PC-9 (cell line): Measurements from ENCODE around the gene PTPRD. TPM values are rescaled to one million over a fixed set of nuclear protein-coding genes. Genes with fewer than 3 reads are reported as not detected.

ENCODE experiments used
- BruUV-seq: library from RNA; stranded (reverse); fragments of 400-500 nt; replicated peaks from 2 replicates; lab custom pipeline; 2021; lab: Mats Ljungman, UMichigan
- CTCF ChIA-PET: fragments of 300-600 bp; sonication (Branson Sonifier 250); formaldehyde crosslinking; loops from one replicate; lab custom pipeline; 2022; ENCODE audit warnings: antibody characterized with exemption; lab: Charles Lee
- POLR2A ChIA-PET: fragments of 300-600 bp; sonication (Branson Sonifier 250); formaldehyde crosslinking; loops from one replicate; lab custom pipeline; 2022; ENCODE audit warnings: antibody characterized with exemption; ENCODE audit not compliant: unreplicated experiment; lab: Charles Lee
- DNase-seq, 2 experiments: peaks; one replicate each; pipeline versions ENCODE4 v3.0.0 to v3.0.0-alpha.2; 2015 to 2022; ENCODE audit warnings: mixed read lengths in 1 of 2
- H2AFZ ChIP-seq: fragments of 200-600 bp; sonication (generic); 2 replicates; pipeline ENCODE4 v1.8.1; 2017; ENCODE audit warnings: antibody characterized with exemption
- H3F3A ChIP-seq: fragments of 200-600 bp; sonication (generic); 2 replicates; pipeline ENCODE4 v1.8.1; 2017; ENCODE audit warnings: antibody characterized with exemption, mild to moderate bottlenecking, low read depth; ENCODE audit not compliant: insufficient read depth
- H3K27ac ChIP-seq: fragments of 200-600 bp; sonication (generic); 2 replicates; pipeline ENCODE4 v1.6.1; 2016; ENCODE audit warnings: mixed run types
- H3K27me3 ChIP-seq: fragments of 200-600 bp; sonication (generic); 2 replicates; pipeline ENCODE4 v1.6.1; 2016; ENCODE audit warnings: low read depth, mixed run types; ENCODE audit not compliant: insufficient read depth
- H3K36me3 ChIP-seq: fragments of 200-600 bp; sonication (generic); 2 replicates; pipeline ENCODE4 v1.6.1; 2016; ENCODE audit warnings: low read depth, mixed run types
- H3K4me1 ChIP-seq: fragments of 200-600 bp; sonication (generic); replicated peaks from 2 replicates; pipeline ENCODE4 v1.6.1; 2016; ENCODE audit warnings: mixed run types; ENCODE audit not compliant: insufficient read depth
- H3K4me2 ChIP-seq: fragments of 200-600 bp; sonication (generic); 2 replicates; pipeline ENCODE4 v1.6.1; 2017; ENCODE audit warnings: mixed run types
- H3K4me3 ChIP-seq: fragments of 200-600 bp; sonication (generic); 2 replicates; pipeline ENCODE4 v1.6.1; 2016; ENCODE audit warnings: mixed run types
- H3K79me2 ChIP-seq: fragments of 200-600 bp; sonication (generic); 2 replicates; pipeline ENCODE4 v1.6.1; 2017; ENCODE audit warnings: low read depth, mixed run types
- H3K9me2 ChIP-seq: fragments of 200-600 bp; sonication (generic); 2 replicates; pipeline ENCODE4 v1.8.1; 2017; ENCODE audit warnings: mild to moderate bottlenecking; ENCODE audit not compliant: insufficient read depth
- H3K9me3 ChIP-seq: fragments of 200-600 bp; sonication (generic); 2 replicates; pipeline ENCODE4 v1.8.1; 2016; ENCODE audit warnings: low read depth; ENCODE audit not compliant: insufficient read depth
- H4K20me1 ChIP-seq: fragments of 200-600 bp; sonication (generic); 2 replicates; pipeline ENCODE4 v1.8.1; 2017; ENCODE audit not compliant: insufficient read depth
- EZH2 ChIP-seq: fragments of 200-600 bp; sonication (generic); IDR thresholded peaks from 2 replicates; pipeline ENCODE4 v1.8.0; 2017; ENCODE audit warnings: antibody characterized with exemption, low read depth
- intact Hi-C: fragments of 100-400 bp; cut with micrococcal nuclease; formaldehyde crosslinking; loops from one replicate; pipeline ENCODE4 v1.10.0; 2022; ENCODE audit not compliant: unreplicated experiment
- total RNA-seq: library from RNA; stranded (reverse); gene quantifications from 2 replicates; pipeline ENCODE4 v1.2.3, GENCODE V29; 2021
- TF ChIP-seq, protein P1 (sequence below): fragments of 200-600 bp; sonication (generic); conservative IDR thresholded peaks from 2 replicates; pipeline ENCODE4 v1.6.1; 2017; ENCODE audit warnings: mixed run types, antibody characterized with exemption, mild to moderate bottlenecking, moderate library complexity

The PTPRD gene
- total RNA-seq, 1 experiment from 2014 or later: not detected

DNA sequence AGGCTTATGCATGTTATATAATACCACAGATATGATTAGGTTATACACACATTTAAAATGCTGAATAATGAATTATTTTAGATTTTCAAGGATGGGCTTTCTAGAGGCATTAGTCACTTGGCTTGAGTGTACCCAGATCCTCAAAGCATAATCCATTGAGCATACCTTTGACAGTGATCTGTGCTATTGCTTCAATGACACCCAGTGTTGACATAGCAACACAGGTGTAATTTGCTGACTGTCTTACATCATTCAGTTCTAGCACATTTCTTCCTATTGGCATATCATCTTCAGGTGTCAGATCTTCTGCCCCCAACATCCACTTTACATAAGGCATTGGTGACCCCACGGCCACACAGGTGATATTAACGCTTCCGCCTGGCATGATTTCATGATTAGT lies 2091.7 kb downstream of the PTPRD start:
- H3K9me2 ChIP-seq: no peaks in the 10 kb centered on the region
- no peak for DNase-seq
- intact Hi-C loops: no loop called here
- H3K9me3 ChIP-seq: no peaks in the 10 kb centered on the region
- H3K27me3 ChIP-seq: no peaks in the 10 kb centered on the region
- no peak overlapping the region for H3K4me2 ChIP-seq
- no peak overlapping the region for H2AFZ ChIP-seq
- no peaks in the 10 kb centered on the region for H4K20me1 ChIP-seq
- ChIA-PET CTCF (no interaction called here), POLR2A (no interaction called here)
- no TSS peak for BruUV-seq
- no peaks in the 10 kb centered on the region for H3K79me2 ChIP-seq
- H3K4me3 ChIP-seq: no peak overlapping the region
- H3K36me3 ChIP-seq: no peaks in the 10 kb centered on the region
- H3K4me1 ChIP-seq: no peaks in the 10 kb centered on the region
- H3F3A ChIP-seq: no peaks in the 10 kb centered on the region
- TF ChIP-seq EZH2: no peak
- TF ChIP-seq, protein P1, sequence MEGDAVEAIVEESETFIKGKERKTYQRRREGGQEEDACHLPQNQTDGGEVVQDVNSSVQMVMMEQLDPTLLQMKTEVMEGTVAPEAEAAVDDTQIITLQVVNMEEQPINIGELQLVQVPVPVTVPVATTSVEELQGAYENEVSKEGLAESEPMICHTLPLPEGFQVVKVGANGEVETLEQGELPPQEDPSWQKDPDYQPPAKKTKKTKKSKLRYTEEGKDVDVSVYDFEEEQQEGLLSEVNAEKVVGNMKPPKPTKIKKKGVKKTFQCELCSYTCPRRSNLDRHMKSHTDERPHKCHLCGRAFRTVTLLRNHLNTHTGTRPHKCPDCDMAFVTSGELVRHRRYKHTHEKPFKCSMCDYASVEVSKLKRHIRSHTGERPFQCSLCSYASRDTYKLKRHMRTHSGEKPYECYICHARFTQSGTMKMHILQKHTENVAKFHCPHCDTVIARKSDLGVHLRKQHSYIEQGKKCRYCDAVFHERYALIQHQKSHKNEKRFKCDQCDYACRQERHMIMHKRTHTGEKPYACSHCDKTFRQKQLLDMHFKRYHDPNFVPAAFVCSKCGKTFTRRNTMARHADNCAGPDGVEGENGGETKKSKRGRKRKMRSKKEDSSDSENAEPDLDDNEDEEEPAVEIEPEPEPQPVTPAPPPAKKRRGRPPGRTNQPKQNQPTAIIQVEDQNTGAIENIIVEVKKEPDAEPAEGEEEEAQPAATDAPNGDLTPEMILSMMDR: no peak
- H3K27ac ChIP-seq: no peak overlapping the region

DNA sequence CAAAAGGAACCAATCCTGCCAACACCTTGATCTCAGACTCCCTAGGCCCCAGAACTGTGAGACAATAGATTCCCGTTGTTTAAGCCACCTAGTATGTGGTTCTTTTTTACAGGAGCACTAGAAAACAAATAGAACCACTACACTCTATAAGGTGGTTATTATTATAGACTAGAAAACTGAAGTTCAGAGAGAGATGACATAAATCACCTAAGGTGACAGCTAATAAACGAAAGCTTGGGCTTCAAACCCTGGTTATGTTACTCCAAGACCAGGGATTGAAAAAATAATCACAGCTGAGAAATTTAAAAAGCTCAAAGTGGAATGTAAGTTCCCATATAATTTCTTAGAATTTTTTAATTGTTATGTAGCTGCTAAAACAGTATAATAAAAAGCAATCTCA lies 2097.1 kb downstream of the PTPRD start:
- H3K9me3 ChIP-seq: no peaks in the 10 kb centered on the region
- no peak overlapping the region for H3K4me3 ChIP-seq
- intact Hi-C loops: no loop called here
- CTCF ChIA-PET: no interaction called here
- no peak overlapping the region for H2AFZ ChIP-seq
- no peaks in the 10 kb centered on the region for H3K4me1 ChIP-seq
- no peaks in the 10 kb centered on the region for H3K36me3 ChIP-seq
- TF ChIP-seq, protein P1: no peak
- no peak for TF ChIP-seq EZH2
- POLR2A ChIA-PET: no interaction called here
- H3K27me3 ChIP-seq: no peaks in the 10 kb centered on the region
- H3K79me2 ChIP-seq: no peaks in the 10 kb centered on the region
- H3K4me2 ChIP-seq: no peak overlapping the region
- no peak overlapping the region for H3K27ac ChIP-seq
- no peaks in the 10 kb centered on the region for H3K9me2 ChIP-seq
- no peaks in the 10 kb centered on the region for H4K20me1 ChIP-seq
- no peak for DNase-seq
- H3F3A ChIP-seq: no peaks in the 10 kb centered on the region
- no TSS peak for BruUV-seq

DNA sequence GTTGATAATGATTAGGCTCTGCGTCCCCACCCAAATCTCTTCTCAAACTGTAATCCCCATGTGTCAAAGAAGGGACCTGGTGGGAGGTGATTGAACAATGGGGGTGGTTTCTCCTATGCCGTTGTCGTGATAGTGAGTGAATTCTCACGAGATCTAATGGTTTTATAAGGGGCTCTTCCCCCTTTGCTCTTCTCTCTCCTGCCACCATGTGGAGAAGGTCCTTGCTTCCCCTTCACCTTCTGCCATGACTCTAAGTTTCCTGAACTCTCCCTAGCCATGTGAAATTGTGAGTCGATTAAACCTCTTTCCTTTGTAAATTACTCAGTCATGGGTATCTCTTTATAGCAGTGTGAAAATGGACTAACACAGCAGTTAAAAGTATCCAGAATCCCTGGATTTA lies 2098.0 kb downstream of the PTPRD start:
- no peaks in the 10 kb centered on the region for H3K9me2 ChIP-seq
- no peak for DNase-seq
- H4K20me1 ChIP-seq: no peaks in the 10 kb centered on the region
- no peak overlapping the region for H3K27ac ChIP-seq
- H3F3A ChIP-seq: no peaks in the 10 kb centered on the region
- no TSS peak for BruUV-seq
- H3K4me2 ChIP-seq: no peak overlapping the region
- no peaks in the 10 kb centered on the region for H3K27me3 ChIP-seq
- no peaks in the 10 kb centered on the region for H3K9me3 ChIP-seq
- H3K4me3 ChIP-seq: no peak overlapping the region
- H3K79me2 ChIP-seq: no peaks in the 10 kb centered on the region
- ChIA-PET POLR2A (no interaction called here), CTCF (no interaction called here)
- no peaks in the 10 kb centered on the region for H3K36me3 ChIP-seq
- no peak overlapping the region for H2AFZ ChIP-seq
- TF ChIP-seq EZH2: no peak
- TF ChIP-seq, protein P1: no peak
- intact Hi-C loops: no loop called here
- H3K4me1 ChIP-seq: no peaks in the 10 kb centered on the region
